OCI-LY7 (cell line): ENCODE results near the gene ZHX3. TPM values are rescaled to one million over a fixed set of nuclear protein-coding genes. Genes with fewer than 3 reads are reported as not detected.

Experiments used
- BruUV-seq: library from RNA; stranded (reverse); fragments of 400-500 nt; replicated peaks from 2 replicates; lab custom pipeline; 2021; lab: Mats Ljungman, UMichigan
- CTCF ChIA-PET: fragments of 300-600 bp; sonication (Branson Sonifier 250); formaldehyde crosslinking; loops from one replicate; lab custom pipeline; 2022; ENCODE audit warnings: antibody characterized with exemption; ENCODE audit not compliant: unreplicated experiment; lab: Charles Lee
- POLR2A ChIA-PET: fragments of 300-600 bp; sonication (Branson Sonifier 250); formaldehyde crosslinking; loops from one replicate; lab custom pipeline; 2022; ENCODE audit warnings: antibody characterized with exemption; lab: Charles Lee
- DNase-seq: peaks from one replicate; pipeline ENCODE4 v3.0.0-alpha.2; 2015; ENCODE audit warnings: low spot score
- H2AFZ ChIP-seq: fragments of 200-600 bp; sonication (generic), shearing (Covaris generic); 2 replicates; pipeline ENCODE4 v1.6.1; 2014; ENCODE audit warnings: mild to moderate bottlenecking, antibody characterized with exemption, low read length, moderate library complexity
- H3K27ac ChIP-seq: fragments of 200-600 bp; sonication (generic); 2 replicates; pipeline ENCODE4 v1.5.1; 2014; ENCODE audit warnings: mixed run types, low read depth, mild to moderate bottlenecking, moderate library complexity, low read length, inconsistent platforms; ENCODE audit not compliant: poor library complexity, severe bottlenecking
- H3K36me3 ChIP-seq: fragments of 200-600 bp; sonication (generic); 2 replicates; pipeline ENCODE4 v1.6.1; 2014; ENCODE audit warnings: mild to moderate bottlenecking, antibody characterized with exemption, low read length, moderate library complexity, mixed read lengths; ENCODE audit not compliant: insufficient read depth
- H3K4me1 ChIP-seq: fragments of 200-600 bp; sonication (generic); 2 replicates; pipeline ENCODE4 v1.5.1; 2014; ENCODE audit warnings: mild to moderate bottlenecking, low read length; ENCODE audit not compliant: insufficient read depth, poor library complexity, severe bottlenecking
- H3K4me2 ChIP-seq: fragments of 200-600 bp; sonication (generic); 2 replicates; pipeline ENCODE4 v1.6.1; 2014; ENCODE audit warnings: mild to moderate bottlenecking, low read length
- H3K4me3 ChIP-seq: fragments of 200-600 bp; sonication (generic); 2 replicates; pipeline ENCODE4 v1.5.1; 2014; ENCODE audit warnings: mild to moderate bottlenecking, low read depth, low read length; ENCODE audit not compliant: poor library complexity, severe bottlenecking
- H3K79me2 ChIP-seq: fragments of 200-600 bp; sonication (generic); 2 replicates; pipeline ENCODE4 v1.6.1; 2016; ENCODE audit warnings: low read depth, mild to moderate bottlenecking, low read length, moderate library complexity, mixed read lengths; ENCODE audit not compliant: insufficient read depth
- H3K9me2 ChIP-seq: fragments of 200-600 bp; sonication (generic); 2 replicates; pipeline ENCODE4 v1.6.1; 2016; ENCODE audit warnings: mild to moderate bottlenecking, low read length, mixed read lengths; ENCODE audit not compliant: insufficient read depth
- H3K9me3 ChIP-seq: fragments of 200-600 bp; sonication (generic); 2 replicates; pipeline ENCODE4 v1.6.1; 2014; ENCODE audit warnings: mild to moderate bottlenecking, mixed run types, low read length, mixed read lengths
- H4K20me1 ChIP-seq: fragments of 200-600 bp; sonication (generic); 2 replicates; pipeline ENCODE4 v1.6.1; 2014; ENCODE audit warnings: mild to moderate bottlenecking, antibody characterized with exemption, low read length, moderate library complexity, mixed read lengths; ENCODE audit not compliant: insufficient read depth
- EZH2phosphoT487 ChIP-seq: fragments of 200-600 bp; sonication (generic); IDR thresholded peaks from 2 replicates; pipeline ENCODE4 v1.6.1; 2018; ENCODE audit warnings: low read depth, borderline replicate concordance, mild to moderate bottlenecking, mixed run types, antibody characterized with exemption, low read length, moderate library complexity, mixed read lengths
- intact Hi-C: fragments of 100-400 bp; cut with micrococcal nuclease; formaldehyde crosslinking; loops from one replicate; pipeline ENCODE4 v1.10.0; 2022; ENCODE audit not compliant: unreplicated experiment
- total RNA-seq, 2 experiments: library from RNA; depleted of rRNA in 1 of 2; stranded (reverse); fragments of >200 nt in 1 of 2; shearing (Covaris generic) in 1 of 2; gene quantifications; 2 replicates each; pipeline ENCODE4 v1.2.3, GENCODE V29; 2014 to 2022
- TF ChIP-seq, protein P1 (sequence below): fragments of 200-600 bp; sonication (generic); conservative IDR thresholded peaks from 2 replicates; pipeline ENCODE4 v1.5.1; 2014; ENCODE audit warnings: mild to moderate bottlenecking, antibody characterized with exemption, low read length, moderate library complexity, mixed read lengths

The ZHX3 gene
- total RNA-seq, 2 experiments from 2014 or later = 5.8 to 16.9 TPM

DNA sequence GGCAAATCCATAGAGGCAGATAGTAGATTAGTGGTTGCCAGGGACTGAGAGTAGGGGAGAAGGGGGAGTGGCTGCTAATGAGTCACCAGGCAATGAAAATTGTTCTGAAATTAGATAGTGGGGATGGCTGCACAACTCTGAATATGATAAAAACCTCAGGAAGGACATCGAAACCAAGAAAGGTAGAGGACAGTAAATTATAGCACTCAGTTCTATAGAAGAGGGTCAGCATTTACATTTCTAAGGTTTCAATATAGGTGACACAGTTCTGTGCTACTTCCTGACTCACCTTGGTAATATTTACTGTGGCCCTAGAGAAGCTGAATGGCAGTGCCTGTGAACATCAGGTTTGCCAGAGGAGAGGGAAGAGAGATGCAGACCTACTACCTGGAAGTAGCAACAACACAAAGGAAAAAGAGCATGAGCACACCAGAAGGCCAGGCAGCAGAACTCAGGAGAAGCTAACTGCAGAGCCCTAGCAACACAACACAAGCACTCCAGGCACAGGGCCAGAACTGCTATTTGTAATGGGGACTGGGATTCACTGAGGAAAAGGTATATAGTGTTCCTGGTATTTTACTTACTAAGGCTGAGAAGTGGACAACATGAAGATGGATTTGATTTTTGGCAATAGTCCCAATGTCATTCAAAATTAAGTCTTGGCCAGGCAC lies 104.2 kb downstream of the ZHX3 start:
- no peaks in the 10 kb centered on the region for H3K79me2 ChIP-seq
- H2AFZ ChIP-seq = no peak overlapping the region
- no peak for DNase-seq
- H3K9me2 ChIP-seq = no peaks in the 10 kb centered on the region
- no peaks in the 10 kb centered on the region for H3K9me3 ChIP-seq
- ChIA-PET POLR2A (interaction anchor here (1.7 kb wide), 1 partner anchor 15 kb away, joined by 4 read pairs; no protein-coding TSS in a partner anchor), CTCF (no interaction called here)
- no peaks in the 10 kb centered on the region for H3K36me3 ChIP-seq
- no peak overlapping the region for H3K27ac ChIP-seq
- no TSS peak for BruUV-seq
- no peak overlapping the region for H3K4me3 ChIP-seq
- intact Hi-C loops = no loop called here
- H4K20me1 ChIP-seq = no peaks in the 10 kb centered on the region
- H3K4me1 ChIP-seq = no peaks in the 10 kb centered on the region
- TF ChIP-seq, protein P1, sequence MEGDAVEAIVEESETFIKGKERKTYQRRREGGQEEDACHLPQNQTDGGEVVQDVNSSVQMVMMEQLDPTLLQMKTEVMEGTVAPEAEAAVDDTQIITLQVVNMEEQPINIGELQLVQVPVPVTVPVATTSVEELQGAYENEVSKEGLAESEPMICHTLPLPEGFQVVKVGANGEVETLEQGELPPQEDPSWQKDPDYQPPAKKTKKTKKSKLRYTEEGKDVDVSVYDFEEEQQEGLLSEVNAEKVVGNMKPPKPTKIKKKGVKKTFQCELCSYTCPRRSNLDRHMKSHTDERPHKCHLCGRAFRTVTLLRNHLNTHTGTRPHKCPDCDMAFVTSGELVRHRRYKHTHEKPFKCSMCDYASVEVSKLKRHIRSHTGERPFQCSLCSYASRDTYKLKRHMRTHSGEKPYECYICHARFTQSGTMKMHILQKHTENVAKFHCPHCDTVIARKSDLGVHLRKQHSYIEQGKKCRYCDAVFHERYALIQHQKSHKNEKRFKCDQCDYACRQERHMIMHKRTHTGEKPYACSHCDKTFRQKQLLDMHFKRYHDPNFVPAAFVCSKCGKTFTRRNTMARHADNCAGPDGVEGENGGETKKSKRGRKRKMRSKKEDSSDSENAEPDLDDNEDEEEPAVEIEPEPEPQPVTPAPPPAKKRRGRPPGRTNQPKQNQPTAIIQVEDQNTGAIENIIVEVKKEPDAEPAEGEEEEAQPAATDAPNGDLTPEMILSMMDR = no peak
- TF ChIP-seq EZH2phosphoT487 = no peak
- no peak overlapping the region for H3K4me2 ChIP-seq

DNA sequence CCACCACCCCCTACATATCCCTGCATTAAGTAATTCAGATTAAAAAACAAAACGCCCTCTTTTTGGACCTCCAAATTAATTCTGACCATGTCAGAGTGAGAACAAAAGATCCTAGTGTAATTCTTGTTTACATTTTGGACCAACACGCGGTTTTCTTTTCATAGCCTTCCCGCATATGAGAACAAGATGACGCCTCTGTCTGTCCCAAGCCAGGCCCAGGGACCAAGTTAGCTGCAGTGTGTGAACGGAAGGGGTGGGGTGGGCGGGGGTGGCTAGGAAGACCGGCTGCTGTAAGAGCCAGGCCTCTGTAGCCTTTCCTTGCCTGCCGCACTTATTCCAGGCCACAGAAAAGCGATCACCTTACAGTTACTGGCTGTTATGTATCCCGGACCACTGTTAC lies 112.2 kb downstream of the ZHX3 start:
- intact Hi-C loops = no loop called here
- ChIA-PET POLR2A (interaction anchor here (1.9 kb wide), 1 partner anchor 15 kb away, joined by 4 read pairs; no protein-coding TSS in a partner anchor), CTCF (no interaction called here)
- no peak for DNase-seq
- no TSS peak for BruUV-seq
- Histone ChIP-seq H3K4me3 (no peak overlapping the region), H3K79me2 (no peaks in the 10 kb centered on the region), H3K4me2 (no peak overlapping the region), H3K9me3 (no peaks in the 10 kb centered on the region), H4K20me1 (no peaks in the 10 kb centered on the region), H3K9me2 (no peaks in the 10 kb centered on the region), H3K4me1 (no peaks in the 10 kb centered on the region), H2AFZ (no peak overlapping the region), H3K27ac (no peak overlapping the region), H3K36me3 (no peaks in the 10 kb centered on the region)
- TF ChIP-seq EZH2phosphoT487 = no peak
- TF ChIP-seq, protein P1 = no peak
